Common myeloid progenitor, CD34-positive (primary cell): ENCODE measurements around the gene LCE5A.
"Not testable (repeated sequence)": the region's sequence is repeated elsewhere in the genome, so short reads cannot be mapped to it uniquely, and the experiment has no call there.

Experiments
- CTCF ChIA-PET: fragments of 350-600 bp; sonication (Branson Sonifier 250); formaldehyde crosslinking; loops from one replicate; lab custom pipeline; 2021; ENCODE audit warnings: antibody characterized with exemption; lab: Charles Lee
- POLR2A ChIA-PET: fragments of 350-600 bp; sonication (Branson Sonifier 250); formaldehyde crosslinking; loops from one replicate; lab custom pipeline; 2021; ENCODE audit warnings: antibody characterized with exemption; lab: Charles Lee
- DNase-seq, 3 donors: peaks; one replicate each; pipeline versions ENCODE4 v3.0.0 to v3.0.0-alpha.2; 2013
- H3K27ac ChIP-seq, 2 experiments: 1 replicate in 1 of 2; 2 replicates in 1 of 2; pipeline ENCODE4 v1.7.0; 2013; ENCODE audit warnings: inconsistent platforms in 2 of 2, low read length in 2 of 2, mild to moderate bottlenecking in 2 of 2, low read depth in 1 of 2, moderate library complexity in 1 of 2; ENCODE audit not compliant: severe bottlenecking in 2 of 2, insufficient read depth in 1 of 2, poor library complexity in 1 of 2
- H3K27me3 ChIP-seq, 5 experiments: replicated peaks in 2 of 5; 1 replicate in 3 of 5; 2 replicates in 2 of 5; pipeline versions ENCODE4 v1.6.1 to v1.7.0; 2013; ENCODE audit warnings: low read length in 4 of 5, mild to moderate bottlenecking in 2 of 5, moderate library complexity in 2 of 5, inconsistent platforms in 1 of 5; ENCODE audit not compliant: insufficient read depth in 5 of 5, control insufficient read depth in 4 of 5
- H3K36me3 ChIP-seq, 4 experiments: 1 replicate in 2 of 4; 2 replicates in 2 of 4; pipeline versions ENCODE4 v1.6.1 to v1.7.0; 2013; ENCODE audit warnings: low read length in 3 of 4, control low read depth in 1 of 4, mild to moderate bottlenecking in 1 of 4; ENCODE audit not compliant: control insufficient read depth in 4 of 4, insufficient read depth in 4 of 4
- H3K4me1 ChIP-seq, 4 experiments: 1 replicate in 3 of 4; 2 replicates in 1 of 4; pipeline versions ENCODE4 v1.6.1 to v1.7.1; 2013; ENCODE audit warnings: low read length in 3 of 4, mild to moderate bottlenecking in 3 of 4, control low read depth in 1 of 4, inconsistent platforms in 1 of 4, moderate library complexity in 1 of 4; ENCODE audit not compliant: control insufficient read depth in 4 of 4, insufficient read depth in 4 of 4; ENCODE audit errors: control extremely low read depth in 1 of 4
- H3K4me3 ChIP-seq, 7 experiments: 1 replicate in 4 of 7; 2 replicates in 3 of 7; pipeline versions ENCODE4 v1.5.1 to v1.7.0; 2013; ENCODE audit warnings: mild to moderate bottlenecking in 7 of 7, low read length in 6 of 7, moderate library complexity in 6 of 7, inconsistent platforms in 2 of 7, low read depth in 2 of 7, control low read depth in 1 of 7; ENCODE audit not compliant: insufficient read depth in 4 of 7, control insufficient read depth in 1 of 7; ENCODE audit errors: extremely low read depth in 1 of 7
- H3K9me3 ChIP-seq, 5 experiments: 1 replicate in 4 of 5; 2 replicates in 1 of 5; pipeline versions ENCODE4 v1.6.1 to v1.7.1; 2013; ENCODE audit warnings: low read length in 4 of 5, mild to moderate bottlenecking in 2 of 5, inconsistent platforms in 1 of 5, low read depth in 1 of 5, moderate library complexity in 1 of 5; ENCODE audit not compliant: control insufficient read depth in 4 of 5, insufficient read depth in 2 of 5; ENCODE audit errors: control extremely low read depth in 1 of 5
- WGBS: methylation state at CpG from one replicate; pipeline ENCODE4 v1.1.5; 2013; ENCODE audit not compliant: insufficient coverage; 5-methylcytosine and 5-hydroxymethylcytosine counted together

The LCE5A gene

DNA sequence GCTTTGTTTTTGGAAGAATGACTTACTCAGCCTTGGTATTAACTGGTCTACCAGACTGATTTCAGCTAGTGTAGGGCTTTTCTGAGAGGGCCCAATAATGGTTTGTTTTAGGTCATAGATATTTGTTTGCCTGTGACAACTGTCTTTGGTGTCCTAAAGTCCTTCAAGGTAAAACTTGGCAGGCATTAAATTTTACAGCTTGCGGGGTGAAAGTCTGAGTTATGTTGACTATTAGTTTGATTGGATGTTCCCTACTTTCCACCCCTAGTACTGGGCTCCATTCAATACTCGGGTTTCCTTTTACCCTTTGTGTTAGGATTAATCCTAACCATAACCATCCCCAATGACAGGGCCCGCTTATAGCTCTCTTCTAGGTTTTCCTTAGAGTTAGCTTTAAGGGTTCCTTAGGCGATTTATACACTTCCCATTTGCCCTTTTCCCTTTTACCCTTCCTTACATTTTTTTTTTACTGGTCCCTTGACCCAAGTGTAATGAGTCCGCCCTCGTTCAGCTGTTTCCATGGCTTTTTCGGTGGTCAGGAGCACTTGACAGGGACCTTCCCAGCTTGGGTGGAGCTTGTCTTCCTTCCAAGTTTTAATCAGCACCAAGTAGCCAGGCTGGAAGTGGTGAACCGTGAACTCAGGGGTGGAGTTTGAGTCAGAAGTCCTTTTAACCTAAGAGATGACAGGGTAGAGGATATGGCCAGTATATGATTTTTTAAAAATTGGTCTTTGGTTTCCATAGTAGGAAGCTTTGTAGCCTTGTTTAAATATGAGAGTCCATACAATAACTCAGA, 28.5 kb upstream of the LCE5A start:
- no peaks in the 10 kb centered on the region for H3K27me3 ChIP-seq
- ChIA-PET CTCF (interaction anchor here (0.9 to 2.4 kb wide), 4 partner anchors 12 to 56 kb away, joined by 3 to 10 read pairs (median 4); no protein-coding TSS in a partner anchor), POLR2A (no interaction called here)
- WGBS: 98% methylated on average over 7 of the region's 8 CpGs
- no peak overlapping the region for H3K4me3 ChIP-seq
- H3K4me1 ChIP-seq: peaks cover 0 to 4% (median 2%) of the 10 kb centered on the region in 4 experiments
- no peak for DNase-seq
- no peak overlapping the region for H3K27ac ChIP-seq
- no peaks in the 10 kb centered on the region for H3K36me3 ChIP-seq
- peaks cover 0 to 7% (median 5%) of the 10 kb centered on the region in 5 experiments for H3K9me3 ChIP-seq

DNA sequence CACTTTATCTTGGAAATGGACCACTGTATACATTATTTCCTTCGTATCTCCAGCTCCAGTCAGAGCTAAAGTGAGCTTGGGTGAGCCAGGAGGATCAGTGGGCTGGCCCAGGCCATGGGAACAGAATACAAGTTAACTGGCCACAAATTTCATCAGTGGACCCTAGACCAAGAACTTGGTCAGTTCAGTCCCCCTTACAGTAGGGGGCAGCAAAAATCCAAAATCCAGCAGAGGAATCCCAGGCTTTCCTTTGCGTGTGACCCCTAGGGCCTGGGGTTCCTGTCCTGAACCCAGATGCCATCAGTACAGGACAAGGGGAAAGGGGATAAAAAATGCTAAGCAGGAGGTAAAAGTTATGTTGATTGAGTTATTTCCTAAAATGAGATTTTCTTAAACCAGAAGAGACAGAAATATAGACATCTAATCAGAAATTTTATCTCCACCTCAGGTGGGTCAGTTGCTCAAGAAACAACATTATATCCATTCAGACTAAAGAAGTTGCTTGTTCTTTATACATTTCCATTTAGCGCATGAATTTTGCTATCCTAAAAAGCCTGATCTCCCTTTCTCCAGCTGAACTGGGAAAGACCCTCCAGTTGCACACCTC, 24.1 kb upstream of the LCE5A start:
- ChIA-PET POLR2A (no interaction called here), CTCF (interaction anchor here (0.5 to 1.6 kb wide), 9 partner anchors 8 to 60 kb away, joined by 3 to 7 read pairs (median 4); no protein-coding TSS in a partner anchor)

DNA sequence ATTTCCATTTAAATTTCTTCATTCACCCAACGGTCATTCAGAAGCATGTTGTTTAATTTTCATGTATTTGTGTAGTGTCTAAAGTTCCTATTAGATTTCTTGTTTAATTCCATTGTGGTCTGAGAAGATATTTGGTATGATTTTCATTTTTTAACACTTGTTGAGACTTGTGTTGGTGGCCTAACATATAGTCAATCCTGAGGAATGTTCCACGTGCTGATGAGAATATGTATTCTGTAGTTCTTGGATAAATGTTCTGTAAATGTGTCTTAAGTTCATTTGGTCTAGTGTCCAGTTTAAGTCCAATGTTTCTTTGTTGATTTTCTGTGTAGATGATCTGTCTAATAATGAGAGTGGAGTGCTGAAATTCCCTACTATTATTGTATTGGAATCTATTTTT, 22.7 kb upstream of the LCE5A start:
- no peaks in the 10 kb centered on the region for H3K27me3 ChIP-seq
- H3K27ac ChIP-seq: no peak overlapping the region
- H3K4me3 ChIP-seq: no peak overlapping the region
- ChIA-PET POLR2A (no interaction called here), CTCF (no interaction called here)
- H3K4me1 ChIP-seq: peaks cover 0 to 4% (median 2%) of the 10 kb centered on the region in 4 experiments
- no peak for DNase-seq
- no peaks in the 10 kb centered on the region for H3K36me3 ChIP-seq
- 100% methylated on average over 1 of the region's 2 CpGs for WGBS
- H3K9me3 ChIP-seq: no peaks in the 10 kb centered on the region

More for the DNA sequence above, 24.1 kb upstream of the LCE5A start:
- H3K36me3 ChIP-seq: no peaks in the 10 kb centered on the region
- H3K27ac ChIP-seq: no peak overlapping the region
- no peak overlapping the region for H3K4me3 ChIP-seq
- H3K4me1 ChIP-seq: peaks cover 0 to 4% (median 2%) of the 10 kb centered on the region in 4 experiments
- H3K9me3 ChIP-seq: no peaks in the 10 kb centered on the region
- 92% methylated on average over 3 of the region's 3 CpGs for WGBS
- H3K27me3 ChIP-seq: no peaks in the 10 kb centered on the region
- DNase-seq: peak in 2 of 3 donors; percentile 10 to 19

DNA sequence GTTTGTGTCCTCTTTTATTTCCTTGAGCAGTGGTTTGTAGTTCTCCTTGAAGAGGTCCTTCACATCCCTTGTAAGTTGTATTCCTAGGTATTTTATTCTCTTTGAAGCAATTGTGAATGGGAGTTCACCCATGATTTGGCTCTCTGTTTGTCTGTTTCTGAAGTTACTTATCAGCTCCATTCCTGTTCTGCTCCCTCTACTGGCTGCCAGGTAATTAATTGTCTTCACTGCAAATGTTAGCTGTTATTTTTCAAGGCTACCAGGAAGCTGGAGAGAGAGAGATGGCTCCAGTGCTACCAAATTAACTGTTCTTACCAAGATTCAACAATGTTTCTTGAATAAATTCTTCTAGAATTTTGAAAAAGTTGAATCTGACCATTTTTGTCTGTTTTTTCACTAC, 19.1 kb upstream of the LCE5A start:
- H3K4me1 ChIP-seq, H3K27ac ChIP-seq, H3K4me3 ChIP-seq, POLR2A ChIA-PET, H3K36me3 ChIP-seq, H3K9me3 ChIP-seq, H3K27me3 ChIP-seq: not testable (repeated sequence)
- DNase-seq: peak; percentile 26 to 63 (median 55)
- CTCF ChIA-PET: interaction anchor here (1.1 to 2.8 kb wide), 3 partner anchors 30 to 43 kb away, joined by 3 to 13 read pairs (median 4); no protein-coding TSS in a partner anchor

DNA sequence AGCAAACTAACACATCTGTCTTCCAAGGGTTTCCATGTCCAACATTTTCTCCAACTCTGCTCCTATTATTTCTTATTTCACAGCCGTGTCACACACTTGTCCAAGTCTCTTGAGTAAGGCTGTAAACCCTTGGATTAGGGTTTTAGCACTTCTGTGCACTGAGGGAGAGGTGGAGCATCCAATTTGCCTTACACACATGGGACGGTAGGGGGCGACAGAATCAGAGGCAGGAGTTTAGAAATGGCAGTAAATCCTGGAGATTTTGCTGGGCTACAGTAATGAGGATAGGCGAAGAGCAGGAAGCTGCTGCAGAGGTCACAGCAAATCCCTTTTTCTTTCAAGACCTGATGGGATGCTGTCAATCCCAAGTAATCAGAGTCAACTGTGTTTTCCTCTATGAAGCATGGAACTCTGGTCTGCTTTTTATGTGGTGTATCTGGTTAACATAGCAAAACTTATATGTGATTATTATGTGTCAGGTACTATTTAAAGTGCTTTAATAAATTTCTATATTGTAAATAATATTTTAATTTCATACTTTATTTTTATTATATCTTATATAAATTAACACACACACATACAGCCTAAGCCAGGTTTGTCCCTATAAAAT, 15.4 kb upstream of the LCE5A start:
- CTCF ChIA-PET: interaction anchor here (0.7 to 6.9 kb wide), 4 partner anchors 14 to 40 kb away, joined by 3 to 64 read pairs (median 12); no protein-coding TSS in a partner anchor
- peak in 2 of 3 donors; percentile 19 to 36 for DNase-seq
- 66% methylated on average over 2 of the region's 4 CpGs for WGBS
- Histone ChIP-seq H3K36me3 (no peaks in the 10 kb centered on the region), H3K9me3 (no peaks in the 10 kb centered on the region), H3K4me3 (no peak overlapping the region), H3K4me1 (no peaks in the 10 kb centered on the region), H3K27me3 (peaks cover 0 to 8% (median 0%) of the 10 kb centered on the region in 5 experiments), H3K27ac (no peak overlapping the region)
- POLR2A ChIA-PET: no interaction called here

DNA sequence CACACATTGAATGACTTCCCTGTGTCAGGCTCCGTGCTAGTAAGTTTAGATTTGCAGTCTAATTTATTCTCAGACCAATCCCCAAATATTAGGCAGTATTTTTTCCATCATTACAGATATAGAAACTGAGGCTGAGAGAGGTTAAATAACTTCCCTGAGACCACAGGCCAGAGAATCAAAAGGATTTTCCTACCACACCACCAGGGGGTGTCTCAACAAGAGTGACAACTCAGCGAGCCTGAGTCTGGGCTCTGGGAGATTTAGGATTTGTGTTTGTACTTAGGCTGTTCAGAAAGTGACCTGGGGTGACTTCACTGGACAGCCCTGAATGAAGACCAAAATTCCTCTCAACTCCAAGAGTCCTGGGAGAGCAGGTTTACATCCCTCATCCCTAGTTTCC, 13.3 kb upstream of the LCE5A start:
- Histone ChIP-seq H3K4me1 (no peaks in the 10 kb centered on the region), H3K27me3 (peaks cover 0 to 8% (median 0%) of the 10 kb centered on the region in 5 experiments), H3K27ac (no peak overlapping the region), H3K36me3 (no peaks in the 10 kb centered on the region), H3K9me3 (no peaks in the 10 kb centered on the region), H3K4me3 (no peak overlapping the region)
- ChIA-PET CTCF (interaction anchor here (1.1 to 6.9 kb wide), 5 partner anchors 8 to 37 kb away, joined by 3 to 64 read pairs (median 10); partner anchors contain the start of gene LCE5A), POLR2A (no interaction called here)
- WGBS: no CpG with 5 or more reads among the region's 2 CpGs
- DNase-seq: peak; percentile 25 to 52 (median 36)
